Peyer's patch (tissue), 4 donors: Measurements from ENCODE around the gene BAZ1A.

Source experiments
- CTCF ChIP-seq, 6 experiments: fragments of 450-650 bp in 4 of 6; fragments of 200-600 bp in 2 of 6; sonication (generic) in 1 of 6; IDR thresholded peaks; one replicate each; pipeline ENCODE4 v1.5.1; 2017 to 2019; ENCODE audit warnings: antibody characterized with exemption in 6 of 6, mild to moderate bottlenecking in 3 of 6, moderate library complexity in 1 of 6
- POLR2A ChIP-seq, 2 donors: fragments of 450-650 bp; IDR thresholded peaks; one replicate each; pipeline ENCODE4 v1.5.1; 2017; ENCODE audit warnings: antibody characterized with exemption in 2 of 2, mild to moderate bottlenecking in 2 of 2, moderate library complexity in 2 of 2

- TF ChIP-seq CTCF (IDR thresholded peaks at IDR 0.05) (no peak), POLR2A (IDR thresholded peaks at IDR 0.05) (no peak)
These were observed 80.2 kb downstream of the BAZ1A start for GRCh38 chr14:34794941-34795340.
